ENCODE data around the gene FHIP1B. TPM values are rescaled to one million over a fixed set of nuclear protein-coding genes. Genes with fewer than 3 reads are reported as not detected.

Gene FHIP1B
- total RNA-seq, 1 experiment from 2014 or later: 5.0 TPM

DNA sequence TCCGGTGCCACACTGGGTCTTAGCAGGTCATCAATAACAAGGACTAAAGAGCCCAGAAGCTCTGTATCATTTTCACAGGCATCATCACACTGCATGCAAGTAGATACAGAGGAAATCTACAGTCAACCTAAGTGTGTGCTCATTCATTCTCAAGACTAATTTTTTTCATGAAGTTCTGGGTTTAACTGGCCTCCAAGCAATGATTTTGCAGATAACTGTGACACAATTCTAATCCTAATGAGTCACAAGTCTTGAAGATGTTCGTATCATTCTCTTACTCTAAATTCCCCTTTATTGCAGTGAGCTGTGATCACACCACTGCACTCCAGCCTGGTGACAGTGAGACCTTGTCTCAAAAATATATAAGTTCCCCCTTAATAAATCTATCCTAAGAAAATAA lies 33.0 kb downstream of the FHIP1B start:
- no peak for DNase-seq (ENCODE audit: low spot score)

DNA sequence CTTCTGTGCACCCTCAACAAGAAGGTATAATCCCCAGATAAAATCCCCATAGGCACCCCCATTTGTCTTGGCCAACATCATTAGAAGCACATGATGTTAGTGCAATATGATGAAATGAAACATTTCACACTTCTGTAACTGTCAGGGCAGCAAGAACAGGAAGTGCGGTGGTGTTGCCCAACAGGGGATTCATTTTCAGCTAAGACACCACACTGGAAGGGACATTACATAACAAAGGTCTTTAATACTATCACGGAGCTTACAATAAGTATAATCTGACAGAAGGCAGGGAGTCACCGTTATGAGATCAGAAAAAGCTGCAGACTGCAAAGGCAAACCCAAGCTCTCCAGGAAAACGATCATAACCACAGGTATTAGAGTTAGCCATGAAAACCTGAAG lies 33.5 kb downstream of the FHIP1B start:
- no peak for DNase-seq (ENCODE audit: low spot score)

DNA sequence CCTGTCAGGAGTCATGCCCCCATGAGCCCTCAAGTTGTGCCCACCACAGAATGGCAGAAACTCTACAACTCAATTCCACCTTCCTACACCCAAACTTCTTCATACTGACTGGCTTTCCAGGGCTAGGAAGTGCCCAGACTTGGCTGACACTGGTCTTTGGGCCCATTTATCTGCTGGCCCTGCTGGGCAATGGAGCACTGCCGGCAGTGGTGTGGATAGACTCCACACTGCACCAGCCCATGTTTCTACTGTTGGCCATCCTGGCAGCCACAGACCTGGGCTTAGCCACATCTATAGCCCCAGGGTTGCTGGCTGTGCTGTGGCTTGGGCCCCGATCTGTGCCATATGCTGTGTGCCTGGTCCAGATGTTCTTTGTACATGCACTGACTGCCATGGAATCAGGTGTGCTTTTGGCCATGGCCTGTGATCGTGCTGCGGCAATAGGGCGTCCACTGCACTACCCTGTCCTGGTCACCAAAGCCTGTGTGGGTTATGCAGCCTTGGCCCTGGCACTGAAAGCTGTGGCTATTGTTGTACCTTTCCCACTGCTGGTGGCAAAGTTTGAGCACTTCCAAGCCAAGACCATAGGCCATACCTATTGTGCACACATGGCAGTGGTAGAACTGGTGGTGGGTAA lies 35.1 kb downstream of the FHIP1B start, which contains the start of gene OR52W1:
TSS of gene OR52W1 (plus strand) at position 51 of the 637 bp plus-strand sequence. CDS start at position 51, 0 bp downstream.
- DNase-seq (ENCODE audit: low spot score): no peak

DNA sequence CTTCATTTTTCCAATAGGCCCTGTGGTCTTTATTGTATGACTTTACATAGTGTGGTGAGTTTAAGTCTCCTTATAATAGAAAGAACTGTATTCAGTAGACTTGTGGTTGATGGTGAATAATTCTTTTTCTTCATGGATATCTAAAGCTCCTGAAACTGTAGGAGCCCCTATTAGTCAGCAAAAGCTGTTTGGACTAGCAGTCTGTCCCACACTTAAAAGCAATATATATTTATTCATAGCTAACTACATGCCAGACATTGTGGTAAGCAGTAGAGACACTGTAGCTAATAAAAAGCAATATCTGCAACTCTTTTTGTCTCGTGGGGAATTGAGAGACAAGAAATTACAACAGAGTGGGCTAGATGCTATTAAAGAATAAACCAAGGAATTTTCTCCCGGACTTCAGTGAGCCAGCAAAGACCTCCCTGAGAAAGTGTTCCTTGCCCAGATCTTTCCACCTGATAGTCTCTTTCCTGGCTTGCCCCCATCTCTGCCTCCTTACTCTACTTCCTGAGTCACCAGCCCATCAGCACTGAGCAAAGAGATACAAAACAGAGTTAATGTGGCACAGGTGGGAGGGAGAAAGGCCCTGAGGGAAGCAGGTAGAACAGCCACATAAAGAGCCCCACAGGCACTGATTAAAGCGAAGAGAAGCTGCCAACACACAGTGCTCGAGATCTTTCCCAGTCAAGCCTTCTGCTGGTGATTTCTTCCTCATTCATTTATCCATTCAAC lies 36.8 kb downstream of the FHIP1B start:
- DNase-seq (ENCODE audit: low spot score): no peak

DNA sequence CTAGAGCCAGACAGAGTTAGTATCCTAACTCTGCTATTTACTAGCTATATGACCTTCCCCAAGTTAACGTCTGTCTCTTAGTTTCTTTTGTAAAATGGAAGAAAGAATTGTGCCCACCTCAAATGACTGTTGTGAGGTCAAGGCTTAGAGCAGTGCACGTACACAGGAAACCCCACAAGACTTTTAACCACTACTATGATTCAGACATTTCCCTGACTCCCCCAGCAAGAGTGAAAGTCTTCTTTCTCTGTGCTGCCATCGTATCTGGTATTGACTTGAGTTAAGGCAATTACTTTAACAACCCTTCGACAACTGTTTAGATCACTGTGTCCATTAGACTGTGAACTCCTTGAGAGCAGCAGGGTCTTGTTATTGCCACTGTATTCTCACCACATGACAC lies 38.0 kb downstream of the FHIP1B start:
- DNase-seq (ENCODE audit: low spot score): no peak

DNA sequence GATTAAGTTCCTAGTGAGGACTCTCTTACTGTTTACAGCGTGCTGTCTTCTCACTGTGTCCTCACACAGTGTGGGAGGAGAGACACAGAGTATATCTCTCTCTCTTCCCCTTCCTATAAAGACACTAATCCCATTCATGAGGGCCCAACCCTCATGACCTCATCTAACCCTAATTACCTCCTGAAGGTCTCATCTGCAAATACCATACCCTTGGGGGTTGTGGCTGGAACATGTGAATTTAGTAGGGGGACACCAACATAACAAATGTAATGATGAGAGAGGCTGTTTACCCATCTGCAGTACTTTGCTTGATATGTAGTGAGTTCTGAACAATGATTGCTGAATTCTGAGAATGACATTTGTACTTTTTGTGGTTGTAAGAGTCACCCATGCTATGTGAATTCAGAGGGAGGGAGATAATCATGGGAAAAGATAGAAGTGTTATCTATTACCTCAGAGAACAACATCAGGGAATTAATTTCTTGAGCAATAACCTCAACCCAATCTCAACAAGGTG lies 40.3 kb downstream of the FHIP1B start:
- no peak for DNase-seq (ENCODE audit: low spot score)

DNA sequence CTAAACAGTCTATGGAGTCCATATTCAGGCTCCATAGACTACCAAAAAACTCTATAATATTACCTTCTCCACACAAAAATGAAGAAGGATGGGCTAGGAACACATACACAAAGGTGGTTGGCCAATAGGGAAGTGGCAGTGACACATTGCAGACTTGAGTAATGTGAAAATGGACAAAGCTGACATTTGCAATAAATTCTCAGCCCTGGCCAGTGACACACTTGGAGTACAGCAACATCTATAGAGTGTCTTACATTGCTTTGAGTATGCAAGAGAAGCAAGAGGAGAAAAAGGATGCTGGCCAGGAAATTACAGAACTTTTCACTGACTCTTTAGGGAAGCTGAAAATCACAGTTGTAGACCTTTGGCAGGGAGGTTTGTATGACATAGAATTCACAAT lies 42.7 kb downstream of the FHIP1B start:
- DNase-seq (ENCODE audit: low spot score): no peak

DNA sequence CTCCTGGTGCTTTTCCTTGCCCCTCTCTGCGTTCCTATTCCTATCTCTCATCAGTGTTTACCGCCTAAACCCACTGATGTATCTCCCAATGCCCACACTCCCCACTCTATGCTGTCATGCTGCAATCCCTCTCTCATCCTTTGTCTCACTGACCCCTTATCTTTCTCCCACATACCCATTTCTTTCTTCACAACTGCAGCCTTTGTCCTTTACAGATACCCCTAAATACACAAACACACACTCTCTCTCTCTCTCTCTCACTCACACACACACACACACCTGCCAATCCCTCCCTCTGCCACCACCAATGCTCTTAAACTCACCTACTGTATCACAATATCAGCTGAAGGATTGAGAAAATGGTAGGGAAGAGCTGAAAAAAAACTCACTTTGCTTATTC lies 59.0 kb downstream of the FHIP1B start:
- DNase-seq (ENCODE audit: low spot score): no peak

DNA sequence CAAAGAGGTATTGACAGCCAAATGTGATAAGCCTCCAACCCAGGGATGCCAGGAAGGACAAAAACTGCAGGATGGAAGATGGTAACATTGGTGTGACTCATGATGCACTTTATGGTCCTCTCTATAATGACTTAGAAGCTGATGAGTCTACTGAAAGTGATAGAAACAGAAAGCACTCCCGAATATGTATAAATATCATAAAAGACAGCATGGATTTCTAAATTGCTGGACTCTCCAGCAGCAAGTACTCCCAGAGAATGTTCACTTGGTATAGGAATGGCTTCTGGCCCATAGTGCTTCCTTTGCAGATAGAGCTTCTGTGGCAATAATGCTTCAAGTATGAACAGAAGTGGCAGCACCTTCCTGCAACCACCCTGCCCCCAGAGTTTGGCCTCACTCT lies 64.2 kb downstream of the FHIP1B start, which contains the start of gene OR52B2:
TSS of gene OR52B2 (minus strand) at position 101 of the 400 bp plus-strand sequence. CDS start at position 101, 0 bp downstream.
- no peak for DNase-seq (ENCODE audit: low spot score)

Other genes with a start within 250 kb of the FHIP1B start
- gene OR52L1, start 247.7 kb downstream of the FHIP1B start, total RNA-seq (2014; rRNA removed; shearing (Covaris generic)): not detected in 2 replicates
- gene OR56A4, start 227.7 kb downstream of the FHIP1B start, total RNA-seq (2014; rRNA removed; shearing (Covaris generic)): not detected in 2 replicates
- 0.04 TPM in 1 of 2 replicates, not detected in the other for gene OR56A1, start 203.9 kb downstream of the FHIP1B start, total RNA-seq (2014; rRNA removed; shearing (Covaris generic))
- gene OR56B4, start 127.0 kb downstream of the FHIP1B start, total RNA-seq (2014; rRNA removed; shearing (Covaris generic)): not detected in 2 replicates
- not detected in 2 replicates for gene OR52B2, start 64.3 kb downstream of the FHIP1B start, total RNA-seq (2014; rRNA removed; shearing (Covaris generic))
- not detected in 2 replicates for gene OR52W1, start 35.4 kb downstream of the FHIP1B start, total RNA-seq (2014; rRNA removed; shearing (Covaris generic))
- gene C11orf42, start 29.1 kb downstream of the FHIP1B start, total RNA-seq (2014; rRNA removed; shearing (Covaris generic)): not detected in 2 replicates
- gene CNGA4, start 4.5 kb upstream of the FHIP1B start, total RNA-seq (2014; rRNA removed; shearing (Covaris generic)): not detected in 2 replicates
- gene CCKBR, start 25.2 kb upstream of the FHIP1B start, total RNA-seq (2014; rRNA removed; shearing (Covaris generic)): not detected in 2 replicates
- gene CAVIN3, start 85.9 kb upstream of the FHIP1B start, total RNA-seq (2014; rRNA removed; shearing (Covaris generic)): 0.27 and 0.41 TPM in 2 replicates
- gene SMPD1, start 155.8 kb upstream of the FHIP1B start, total RNA-seq (2014; rRNA removed; shearing (Covaris generic)): 44.5 and 80.7 TPM in 2 replicates
- 5.2 and 6.3 TPM in 2 replicates for gene APBB1, start 184.5 kb upstream of the FHIP1B start, total RNA-seq (2014; rRNA removed; shearing (Covaris generic))
- gene HPX, start 206.4 kb upstream of the FHIP1B start, total RNA-seq (2014; rRNA removed; shearing (Covaris generic)): 0.72 TPM in 1 of 2 replicates, not detected in the other
- gene TRIM3, start 239.3 kb upstream of the FHIP1B start, total RNA-seq (2014; rRNA removed; shearing (Covaris generic)): 10.6 and 15.1 TPM in 2 replicates
- gene ARFIP2, start 246.7 kb upstream of the FHIP1B start, total RNA-seq (2014; rRNA removed; shearing (Covaris generic)): 83.1 and 92.4 TPM in 2 replicates
- gene TIMM10B, start 246.9 kb upstream of the FHIP1B start, total RNA-seq (2014; rRNA removed; shearing (Covaris generic)): 44.4 and 45.7 TPM in 2 replicates